Uterus (tissue), 2 donors: ENCODE measurements around the gene GOLGA8A.

Experiments
- POLR2A ChIP-seq, 2 donors: fragments of 450-650 bp; IDR thresholded peaks; one replicate each; pipeline ENCODE4 v1.6.1; 2016; ENCODE audit warnings: antibody characterized with exemption in 2 of 2, mild to moderate bottlenecking in 1 of 2, moderate library complexity in 1 of 2
- TF ChIP-seq, protein P1 (sequence below), 4 experiments: fragments of 200-600 bp in 2 of 4; fragments of 450-650 bp in 2 of 4; sonication (generic) in 2 of 4; IDR thresholded peaks; one replicate each; pipeline ENCODE4 v1.5.1; 2016 to 2019; ENCODE audit warnings: antibody characterized with exemption in 4 of 4, mild to moderate bottlenecking in 2 of 4, moderate library complexity in 1 of 4

DNA sequence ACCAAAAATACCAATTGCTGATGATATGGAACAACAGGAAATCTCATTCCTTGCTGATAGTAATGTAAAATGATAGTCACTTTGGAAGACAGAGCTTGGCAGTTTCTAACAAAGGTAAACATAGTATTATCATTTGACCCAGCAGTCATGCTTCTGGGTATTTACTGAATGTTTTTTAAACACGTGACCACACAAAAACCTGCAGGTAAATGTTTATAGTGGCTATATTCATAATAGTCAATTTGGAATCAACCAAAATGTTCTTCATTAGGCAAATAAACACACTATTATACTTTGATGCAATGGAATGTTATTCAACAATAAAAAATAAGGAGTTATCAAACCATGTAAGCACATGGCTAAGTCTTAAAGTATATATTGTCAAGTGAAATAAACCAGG lies 24.1 kb upstream of the GOLGA8A start:
- TF ChIP-seq, protein P1, sequence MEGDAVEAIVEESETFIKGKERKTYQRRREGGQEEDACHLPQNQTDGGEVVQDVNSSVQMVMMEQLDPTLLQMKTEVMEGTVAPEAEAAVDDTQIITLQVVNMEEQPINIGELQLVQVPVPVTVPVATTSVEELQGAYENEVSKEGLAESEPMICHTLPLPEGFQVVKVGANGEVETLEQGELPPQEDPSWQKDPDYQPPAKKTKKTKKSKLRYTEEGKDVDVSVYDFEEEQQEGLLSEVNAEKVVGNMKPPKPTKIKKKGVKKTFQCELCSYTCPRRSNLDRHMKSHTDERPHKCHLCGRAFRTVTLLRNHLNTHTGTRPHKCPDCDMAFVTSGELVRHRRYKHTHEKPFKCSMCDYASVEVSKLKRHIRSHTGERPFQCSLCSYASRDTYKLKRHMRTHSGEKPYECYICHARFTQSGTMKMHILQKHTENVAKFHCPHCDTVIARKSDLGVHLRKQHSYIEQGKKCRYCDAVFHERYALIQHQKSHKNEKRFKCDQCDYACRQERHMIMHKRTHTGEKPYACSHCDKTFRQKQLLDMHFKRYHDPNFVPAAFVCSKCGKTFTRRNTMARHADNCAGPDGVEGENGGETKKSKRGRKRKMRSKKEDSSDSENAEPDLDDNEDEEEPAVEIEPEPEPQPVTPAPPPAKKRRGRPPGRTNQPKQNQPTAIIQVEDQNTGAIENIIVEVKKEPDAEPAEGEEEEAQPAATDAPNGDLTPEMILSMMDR (IDR thresholded peaks at IDR 0.05) = no peak
- no peak for TF ChIP-seq POLR2A (IDR thresholded peaks at IDR 0.05)
